ENCODE data around the gene MAFF. TPM values are rescaled to one million over a fixed set of nuclear protein-coding genes. Genes with fewer than 3 reads are reported as not detected.

Gene MAFF
- total and polyA plus RNA-seq, 4 donors, result 57.4 to 145 (median 80.0) TPM

DNA sequence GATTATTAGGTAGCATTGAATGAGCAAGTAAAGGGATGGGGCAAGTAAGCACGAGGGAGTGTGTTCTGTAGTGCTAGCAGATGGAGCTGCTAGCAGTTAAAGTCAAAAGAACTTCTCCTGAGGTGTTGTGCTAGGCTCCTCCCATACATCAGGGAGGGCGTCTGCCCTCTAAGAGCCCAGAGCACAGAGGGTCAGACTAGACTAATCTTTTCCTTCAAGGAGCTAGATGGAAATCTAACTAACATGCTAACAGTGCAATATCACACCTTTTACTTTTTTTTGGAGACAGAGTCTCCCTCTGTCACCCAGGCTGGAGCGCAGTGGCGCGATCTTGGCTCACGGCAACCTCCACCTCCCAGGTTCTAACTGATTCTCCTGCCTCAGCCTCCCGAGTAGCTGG lies 17.0 kb upstream of the MAFF start:
- Histone ChIP-seq H3K27me3 (ENCODE audit: control insufficient read depth in 1 of 2, insufficient read depth in 2 of 2, low read length in 1 of 2) (no peaks in the 10 kb centered on the region), H3K27ac (ENCODE audit: low read depth in 1 of 2, low read length in 2 of 2) (no peak overlapping the region), H3K9me3 (ENCODE audit: control insufficient read depth, low read length) (no peaks in the 10 kb centered on the region), H3K36me3 (ENCODE audit: control insufficient read depth in 1 of 2, insufficient read depth in 2 of 2, low read length in 1 of 2) (no peaks in the 10 kb centered on the region), H3K4me1 (ENCODE audit: control insufficient read depth in 1 of 2, insufficient read depth in 2 of 2, low read length in 2 of 2) (no peaks in the 10 kb centered on the region), H3K4me3 (ENCODE audit: low read length in 2 of 2) (no peak overlapping the region)
- 73 to 75% methylated on average over 7 of the region's 7 CpGs for WGBS, 2 donors
- ATAC-seq (ENCODE audit: low FRiP score) (no peak), DNase-seq (no peak)
- intact Hi-C loops (cut with DNase I), result loop anchor here in 1 of 2 donors (5.0 kb wide), 1 partner anchor 72 kb away; the partner anchor contains the start of gene BAIAP2L2

DNA sequence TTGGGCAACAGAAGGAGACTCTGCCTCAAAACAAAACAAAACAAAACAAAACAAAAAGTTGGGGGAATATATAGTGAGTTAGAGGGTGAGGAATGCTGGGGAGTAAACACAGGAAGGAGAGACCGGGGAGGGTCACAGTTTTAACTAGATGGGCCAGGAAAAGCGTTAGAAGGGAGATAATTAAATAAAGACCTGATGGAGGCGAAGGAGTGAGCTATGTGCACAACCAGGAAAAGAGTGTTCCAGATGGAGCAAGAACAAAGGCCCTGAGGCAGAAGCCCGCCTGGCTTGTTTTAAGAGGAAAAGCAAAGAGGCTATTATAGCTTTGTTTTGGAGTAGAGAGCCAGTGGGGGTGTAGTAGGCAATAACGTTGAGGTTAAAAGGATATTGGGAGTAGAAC lies 15.4 kb upstream of the MAFF start:
- no peak overlapping the region for H3K27ac ChIP-seq (ENCODE audit: low read depth in 1 of 2, low read length in 2 of 2)
- intact Hi-C loops (cut with DNase I), result no loop called here
- no peaks in the 10 kb centered on the region for H3K9me3 ChIP-seq (ENCODE audit: control insufficient read depth, low read length)
- no peak overlapping the region for H3K4me3 ChIP-seq (ENCODE audit: low read length in 2 of 2)
- no peaks in the 10 kb centered on the region for H3K27me3 ChIP-seq (ENCODE audit: control insufficient read depth in 1 of 2, insufficient read depth in 2 of 2, low read length in 1 of 2)
- WGBS, 2 donors, result 65 to 70% methylated on average over 5 of the region's 5 CpGs
- DNase-seq, result no peak
- H3K36me3 ChIP-seq (ENCODE audit: control insufficient read depth in 1 of 2, insufficient read depth in 2 of 2, low read length in 1 of 2), result no peaks in the 10 kb centered on the region
- no peak for ATAC-seq (ENCODE audit: low FRiP score)
- no peaks in the 10 kb centered on the region for H3K4me1 ChIP-seq (ENCODE audit: control insufficient read depth in 1 of 2, insufficient read depth in 2 of 2, low read length in 2 of 2)

DNA sequence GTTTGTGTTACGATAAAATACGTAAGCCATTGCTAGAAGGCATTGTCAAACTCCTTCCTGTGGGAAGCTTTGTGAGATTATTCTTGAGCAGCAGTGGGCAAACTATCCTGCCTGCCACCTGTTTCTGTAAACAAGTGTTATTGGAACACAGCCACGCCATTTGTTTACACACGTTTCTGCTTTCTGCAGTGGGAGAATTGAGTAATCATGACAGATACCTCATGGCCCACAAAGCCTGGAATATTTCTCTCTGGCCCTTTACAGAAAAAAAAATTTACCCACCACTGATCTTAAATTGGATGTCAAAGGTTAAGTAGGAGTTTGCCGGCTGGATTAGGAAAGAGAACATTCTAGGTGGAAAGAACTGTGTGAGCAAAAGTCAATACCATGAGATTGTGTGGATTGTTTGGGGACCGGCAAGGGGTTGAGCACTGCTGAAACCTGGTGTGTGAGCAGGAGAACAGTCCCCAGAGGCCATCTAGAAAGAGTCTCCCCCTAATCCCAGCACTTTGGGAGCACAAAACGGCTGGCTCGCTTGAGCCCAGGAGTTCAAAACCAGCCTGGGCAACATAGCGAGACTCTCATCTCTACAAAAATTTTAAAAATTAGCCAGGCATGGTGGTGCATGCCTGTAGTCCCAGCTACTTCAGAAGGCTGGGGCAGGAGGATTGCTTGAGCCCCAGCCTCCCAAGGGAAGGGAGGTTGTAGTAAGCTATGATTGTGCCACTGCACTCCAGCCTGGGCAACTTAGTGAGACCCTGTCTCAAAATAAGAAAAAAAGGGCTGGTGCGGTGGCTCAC lies 14.2 kb upstream of the MAFF start:
- ATAC-seq (ENCODE audit: low FRiP score) (no peak), DNase-seq (no peak)
- intact Hi-C loops (cut with DNase I), result no loop called here
- H3K9me3 ChIP-seq (ENCODE audit: control insufficient read depth, low read length), result no peaks in the 10 kb centered on the region
- no peak overlapping the region for H3K4me3 ChIP-seq (ENCODE audit: low read length in 2 of 2)
- 71 to 77% methylated on average over 10 of the region's 10 CpGs for WGBS, 2 donors
- H3K27ac ChIP-seq (ENCODE audit: low read depth in 1 of 2, low read length in 2 of 2), result no peak overlapping the region
- H3K36me3 ChIP-seq (ENCODE audit: control insufficient read depth in 1 of 2, insufficient read depth in 2 of 2, low read length in 1 of 2), result no peaks in the 10 kb centered on the region
- H3K4me1 ChIP-seq (ENCODE audit: control insufficient read depth in 1 of 2, insufficient read depth in 2 of 2, low read length in 2 of 2), result no peaks in the 10 kb centered on the region
- H3K27me3 ChIP-seq (ENCODE audit: control insufficient read depth in 1 of 2, insufficient read depth in 2 of 2, low read length in 1 of 2), result no peaks in the 10 kb centered on the region

DNA sequence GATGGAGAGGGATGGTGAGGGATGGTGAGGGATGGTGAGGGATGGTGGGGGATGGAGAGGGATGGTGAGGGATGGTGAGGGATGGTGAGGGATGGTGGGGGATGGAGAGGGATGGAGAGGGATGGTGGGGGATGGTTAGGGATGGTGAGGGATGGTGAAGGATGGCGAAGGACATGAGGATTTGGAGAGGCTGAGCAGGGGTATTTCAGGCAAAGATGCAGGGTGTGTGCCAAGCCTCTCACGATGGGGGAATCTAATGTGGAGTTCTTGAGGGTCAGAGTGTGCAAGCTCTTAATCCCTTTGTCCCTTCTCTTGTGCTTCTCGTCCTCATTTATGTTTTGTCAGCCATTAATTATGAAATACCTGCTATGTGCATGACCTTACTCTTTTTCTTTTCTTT lies 12.7 kb upstream of the MAFF start:
- 75 to 76% methylated on average over 3 of the region's 3 CpGs for WGBS, 2 donors
- H3K27me3 ChIP-seq (ENCODE audit: control insufficient read depth in 1 of 2, insufficient read depth in 2 of 2, low read length in 1 of 2), result no peaks in the 10 kb centered on the region

DNA sequence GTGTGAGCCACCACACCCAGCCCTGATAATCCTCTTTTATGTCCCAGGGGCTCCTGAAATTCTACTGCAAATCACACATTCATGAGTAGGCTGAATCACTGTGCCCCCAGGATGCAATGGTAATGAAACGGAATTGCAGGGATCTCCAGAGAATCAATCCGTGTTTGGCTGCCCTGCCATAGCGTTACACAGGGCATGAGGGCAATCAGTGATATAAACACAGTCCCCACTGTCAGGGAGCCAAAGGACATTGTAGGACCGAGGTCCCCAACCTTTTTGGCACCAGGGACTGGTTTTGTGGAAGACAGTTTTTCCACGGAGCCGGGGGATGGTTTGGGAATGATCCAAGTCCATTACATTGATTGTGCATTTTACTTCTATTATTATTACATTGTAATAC lies 11.2 kb upstream of the MAFF start:
- intact Hi-C loops (cut with DNase I), result no loop called here
- no peaks in the 10 kb centered on the region for H3K9me3 ChIP-seq (ENCODE audit: control insufficient read depth, low read length)
- H3K4me3 ChIP-seq (ENCODE audit: low read length in 2 of 2), result no peak overlapping the region
- no peak overlapping the region for H3K27ac ChIP-seq (ENCODE audit: low read depth in 1 of 2, low read length in 2 of 2)
- 64 to 72% methylated on average over 6 of the region's 6 CpGs for WGBS, 2 donors
- no peaks in the 10 kb centered on the region for H3K4me1 ChIP-seq (ENCODE audit: control insufficient read depth in 1 of 2, insufficient read depth in 2 of 2, low read length in 2 of 2)
- H3K27me3 ChIP-seq (ENCODE audit: control insufficient read depth in 1 of 2, insufficient read depth in 2 of 2, low read length in 1 of 2), result no peaks in the 10 kb centered on the region
- ATAC-seq (ENCODE audit: low FRiP score), result no peak
- H3K36me3 ChIP-seq (ENCODE audit: control insufficient read depth in 1 of 2, insufficient read depth in 2 of 2, low read length in 1 of 2), result no peaks in the 10 kb centered on the region
- DNase-seq, result no peak

More for the DNA sequence above, 12.7 kb upstream of the MAFF start:
- Histone ChIP-seq H3K9me3 (ENCODE audit: control insufficient read depth, low read length) (no peaks in the 10 kb centered on the region), H3K4me1 (ENCODE audit: control insufficient read depth in 1 of 2, insufficient read depth in 2 of 2, low read length in 2 of 2) (no peaks in the 10 kb centered on the region), H3K4me3 (ENCODE audit: low read length in 2 of 2) (no peak overlapping the region), H3K27ac (ENCODE audit: low read depth in 1 of 2, low read length in 2 of 2) (no peak overlapping the region), H3K36me3 (ENCODE audit: control insufficient read depth in 1 of 2, insufficient read depth in 2 of 2, low read length in 1 of 2) (no peaks in the 10 kb centered on the region)
- no peak for ATAC-seq (ENCODE audit: low FRiP score)
- intact Hi-C loops (cut with DNase I), result no loop called here
- no peak for DNase-seq

DNA sequence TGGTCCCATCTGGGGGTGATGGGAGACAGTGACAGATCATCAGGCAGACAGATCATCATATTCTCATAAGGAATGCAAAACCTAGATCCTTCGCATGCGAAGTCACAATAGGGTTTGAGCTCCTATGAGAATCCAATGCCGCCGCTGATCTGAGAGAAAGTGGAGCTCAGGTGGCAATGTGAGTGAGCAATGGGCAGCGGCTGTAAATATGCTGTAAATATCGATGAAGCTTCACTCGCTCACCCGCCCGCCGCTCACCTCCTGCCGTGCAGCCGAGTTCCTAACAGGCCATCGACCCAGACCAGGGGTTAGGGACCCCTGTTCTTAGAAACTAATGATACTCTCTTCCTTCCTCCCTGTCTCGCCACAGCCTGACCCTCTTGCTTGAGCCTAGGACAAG lies 10.7 kb upstream of the MAFF start:
- 94% methylated on average over 14 of the region's 14 CpGs for WGBS, 2 donors
- no peak overlapping the region for H3K4me3 ChIP-seq (ENCODE audit: low read length in 2 of 2)

DNA sequence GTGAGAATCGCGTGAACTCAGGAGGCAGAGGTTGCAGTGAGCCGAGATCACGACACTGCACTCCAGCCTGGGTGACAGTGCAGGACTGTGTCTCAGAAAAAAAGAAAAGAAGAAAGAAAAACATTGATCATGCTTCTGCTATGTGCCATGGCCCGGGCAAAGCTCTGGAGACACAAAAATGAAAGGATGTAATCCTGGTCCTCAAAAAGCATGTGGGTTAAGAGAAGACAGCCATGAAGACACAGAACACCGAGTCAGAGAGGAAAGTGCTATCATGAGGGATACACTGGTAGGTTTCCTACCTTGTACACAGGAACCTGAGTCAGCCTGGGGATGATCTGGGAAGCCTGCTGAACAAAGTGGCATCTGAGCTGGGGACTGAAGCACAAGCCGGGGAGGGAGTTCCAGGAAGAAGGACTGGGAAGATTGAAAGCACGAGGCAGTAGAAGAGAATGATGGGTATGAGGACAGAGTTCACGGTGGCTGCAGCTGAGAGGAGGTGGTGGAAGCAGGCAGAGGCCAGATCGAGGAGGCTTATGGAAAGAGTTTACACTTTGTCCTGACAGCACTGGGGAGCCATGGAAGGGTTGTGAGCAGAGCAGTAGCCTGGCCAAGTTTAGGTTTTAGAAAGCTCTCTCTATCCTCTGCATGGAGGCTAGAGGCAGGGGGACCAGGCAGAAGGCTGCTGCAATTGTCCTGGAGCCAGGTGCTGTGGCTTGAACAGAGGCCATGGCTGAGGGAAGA lies 9.9 kb upstream of the MAFF start:
- Histone ChIP-seq H3K27me3 (ENCODE audit: control insufficient read depth in 1 of 2, insufficient read depth in 2 of 2, low read length in 1 of 2) (no peaks in the 10 kb centered on the region), H3K9me3 (ENCODE audit: control insufficient read depth, low read length) (no peaks in the 10 kb centered on the region), H3K27ac (ENCODE audit: low read depth in 1 of 2, low read length in 2 of 2) (no peak overlapping the region), H3K4me1 (ENCODE audit: control insufficient read depth in 1 of 2, insufficient read depth in 2 of 2, low read length in 2 of 2) (no peaks in the 10 kb centered on the region), H3K36me3 (ENCODE audit: control insufficient read depth in 1 of 2, insufficient read depth in 2 of 2, low read length in 1 of 2) (no peaks in the 10 kb centered on the region), H3K4me3 (ENCODE audit: low read length in 2 of 2) (no peak overlapping the region)
- WGBS, 2 donors, result 51 to 58% methylated on average over 10 of the region's 10 CpGs
- intact Hi-C loops (cut with DNase I), result no loop called here
- ATAC-seq (ENCODE audit: low FRiP score) (no peak), DNase-seq (no peak)

More for the DNA sequence above, 10.7 kb upstream of the MAFF start:
- no peak for ATAC-seq (ENCODE audit: low FRiP score)
- Histone ChIP-seq H3K9me3 (ENCODE audit: control insufficient read depth, low read length) (no peaks in the 10 kb centered on the region), H3K27ac (ENCODE audit: low read depth in 1 of 2, low read length in 2 of 2) (no peak overlapping the region), H3K4me1 (ENCODE audit: control insufficient read depth in 1 of 2, insufficient read depth in 2 of 2, low read length in 2 of 2) (no peaks in the 10 kb centered on the region), H3K36me3 (ENCODE audit: control insufficient read depth in 1 of 2, insufficient read depth in 2 of 2, low read length in 1 of 2) (no peaks in the 10 kb centered on the region), H3K27me3 (ENCODE audit: control insufficient read depth in 1 of 2, insufficient read depth in 2 of 2, low read length in 1 of 2) (no peaks in the 10 kb centered on the region)
- DNase-seq, result no peak
- intact Hi-C loops (cut with DNase I), result no loop called here

DNA sequence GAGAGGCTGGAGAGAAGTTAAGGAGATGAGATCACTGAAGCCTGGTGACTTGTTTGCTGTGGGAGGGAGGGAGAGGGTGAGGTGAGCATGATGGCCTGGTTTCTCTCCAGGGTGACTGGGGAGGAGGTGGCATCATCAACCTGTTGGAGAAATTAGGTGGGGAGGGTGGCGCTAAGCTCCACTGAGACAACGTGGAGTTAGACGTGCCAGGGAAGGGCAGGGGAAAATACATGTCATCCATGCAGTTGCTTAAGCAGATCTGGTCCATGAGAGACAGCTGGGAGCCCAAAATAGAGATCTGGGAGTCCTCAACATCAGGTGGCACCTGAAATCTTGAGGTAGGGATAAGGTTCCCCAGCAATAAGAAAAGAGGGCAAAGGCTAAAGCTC lies 9.3 kb upstream of the MAFF start:
- Histone ChIP-seq H3K27me3 (ENCODE audit: control insufficient read depth in 1 of 2, insufficient read depth in 2 of 2, low read length in 1 of 2) (no peaks in the 10 kb centered on the region), H3K4me1 (ENCODE audit: control insufficient read depth in 1 of 2, insufficient read depth in 2 of 2, low read length in 2 of 2) (no peaks in the 10 kb centered on the region), H3K27ac (ENCODE audit: low read depth in 1 of 2, low read length in 2 of 2) (no peak overlapping the region), H3K9me3 (ENCODE audit: control insufficient read depth, low read length) (no peaks in the 10 kb centered on the region), H3K36me3 (ENCODE audit: control insufficient read depth in 1 of 2, insufficient read depth in 2 of 2, low read length in 1 of 2) (no peaks in the 10 kb centered on the region), H3K4me3 (ENCODE audit: low read length in 2 of 2) (no peak overlapping the region)
- intact Hi-C loops (cut with DNase I), result no loop called here
- 87 to 88% methylated on average over 3 of the region's 3 CpGs for WGBS, 2 donors
- DNase-seq (no peak), ATAC-seq (ENCODE audit: low FRiP score) (no peak)

DNA sequence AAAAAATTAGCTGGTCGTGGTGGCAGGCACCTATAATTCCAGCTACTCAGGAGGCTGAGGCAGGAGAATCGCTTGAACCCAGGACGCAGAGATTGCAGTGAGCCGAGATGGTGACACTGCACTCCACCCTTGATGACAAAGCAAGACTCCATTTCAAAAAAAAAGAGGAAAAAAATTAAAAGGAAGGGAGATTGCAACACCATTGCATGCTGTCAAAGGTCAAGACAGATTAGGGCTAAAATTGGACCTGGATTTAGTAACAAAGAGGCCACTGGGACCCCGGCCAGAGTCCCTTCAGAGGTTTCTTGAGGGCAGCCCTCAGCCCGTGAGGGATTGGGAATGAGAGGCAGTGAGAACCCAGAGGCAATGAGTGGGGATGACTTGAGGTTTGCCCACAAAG lies 8.2 kb upstream of the MAFF start:
- Histone ChIP-seq H3K4me1 (ENCODE audit: control insufficient read depth in 1 of 2, insufficient read depth in 2 of 2, low read length in 2 of 2) (no peaks in the 10 kb centered on the region), H3K36me3 (ENCODE audit: control insufficient read depth in 1 of 2, insufficient read depth in 2 of 2, low read length in 1 of 2) (no peaks in the 10 kb centered on the region), H3K4me3 (ENCODE audit: low read length in 2 of 2) (no peak overlapping the region), H3K27ac (ENCODE audit: low read depth in 1 of 2, low read length in 2 of 2) (no peak overlapping the region), H3K27me3 (ENCODE audit: control insufficient read depth in 1 of 2, insufficient read depth in 2 of 2, low read length in 1 of 2) (no peaks in the 10 kb centered on the region), H3K9me3 (ENCODE audit: control insufficient read depth, low read length) (no peaks in the 10 kb centered on the region)
- intact Hi-C loops (cut with DNase I), result no loop called here
- DNase-seq (no peak), ATAC-seq (ENCODE audit: low FRiP score) (peak; percentile 38)
- WGBS, 2 donors, result 78 to 80% methylated on average over 6 of the region's 6 CpGs

Measured in aorta (tissue), 5 donors.